Measurements from ENCODE around the gene ACSF2. TPM values are rescaled to one million over a fixed set of nuclear protein-coding genes. Genes with fewer than 3 reads are reported as not detected.

Gene ACSF2
- total RNA-seq, 1 donor from 2014 or later: 28.8 TPM

DNA sequence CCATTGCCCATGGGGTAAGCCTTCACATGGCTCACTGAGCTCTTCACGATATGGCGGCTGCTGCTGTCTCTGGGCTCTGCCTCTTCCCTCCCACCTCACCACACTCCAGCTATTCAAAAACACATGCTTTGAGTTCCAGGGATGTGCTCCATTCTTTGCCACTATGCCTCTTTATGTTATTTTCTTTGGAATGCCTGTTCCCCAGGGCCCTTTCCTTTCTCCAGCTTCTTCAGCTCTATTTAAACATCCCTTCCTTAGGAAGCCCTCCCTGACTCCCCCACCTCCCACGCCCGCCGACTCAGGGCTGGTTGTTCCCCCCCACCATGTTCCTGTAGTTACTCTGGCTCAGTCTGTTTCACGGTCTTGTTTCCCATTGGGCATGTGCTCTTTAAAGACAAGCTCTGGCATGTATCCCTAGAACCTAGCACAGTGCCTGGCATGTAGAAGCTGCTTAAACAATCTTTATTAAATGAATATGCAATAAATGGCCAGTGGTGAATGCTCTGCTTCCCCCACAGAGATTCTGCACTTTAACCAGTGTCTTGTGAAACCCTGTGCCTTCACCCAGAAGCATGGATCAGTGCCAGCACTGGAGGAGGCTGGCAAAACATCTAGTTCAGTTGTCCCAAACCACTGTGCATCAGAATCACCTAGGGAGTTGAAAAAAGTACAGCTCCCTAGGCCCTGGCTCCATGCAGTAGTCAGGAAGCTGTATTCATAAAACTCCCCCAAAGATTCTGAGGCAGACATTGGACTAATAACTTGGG, 89.1 kb downstream of the ACSF2 start:
- Histone ChIP-seq H3K36me3 (no peaks in the 10 kb centered on the region), H3K4me1 (peaks cover 11% of the 10 kb centered on the region), H3K27ac (no peak overlapping the region), H3K4me3 (no peak overlapping the region), H3F3A (ENCODE audit: low read depth) (no peaks in the 10 kb centered on the region), H3K27me3 (no peaks in the 10 kb centered on the region), H3K9me3 (ENCODE audit: low read depth) (no peaks in the 10 kb centered on the region), H2AFZ (replicated peaks) (peak overlapping the region; percentile 11), H3K9ac (no peak overlapping the region), H4K20me1 (ENCODE audit: low read depth) (no peaks in the 10 kb centered on the region), H3K79me2 (ENCODE audit: low read depth) (no peaks in the 10 kb centered on the region), H3K4me2 (peak overlapping the region; percentile 35)
- Mint-ChIP-seq H3K9me3 (no peaks in the 10 kb centered on the region), H3K4me1 (peaks cover 49% of the 10 kb centered on the region), H3K27me3 (ENCODE audit: insufficient read depth, low read depth) (peaks cover 19% of the 10 kb centered on the region), H3K36me3 (no peaks in the 10 kb centered on the region), H3K27ac (peak overlapping the region; percentile 22), H3K4me3 (peak overlapping the region; percentile 23)
- DNase-seq (ENCODE audit: low spot score): peak; percentile 55
- TF ChIP-seq EZH2phosphoT487 (IDR thresholded peaks at IDR 0.05) (no peak), CTCF (IDR thresholded peaks at IDR 0.05) (no peak), EZH2 (IDR thresholded peaks at IDR 0.05) (no peak)

- Histone ChIP-seq H3F3A (ENCODE audit: low read depth) (no peaks in the 10 kb centered on the region), H3K27me3 (no peaks in the 10 kb centered on the region), H3K4me1 (peaks cover 11% of the 10 kb centered on the region), H3K4me2 (no peak overlapping the region), H2AFZ (replicated peaks) (no peak overlapping the region), H4K20me1 (ENCODE audit: low read depth) (no peaks in the 10 kb centered on the region), H3K79me2 (ENCODE audit: low read depth) (no peaks in the 10 kb centered on the region), H3K4me3 (no peak overlapping the region), H3K9me3 (ENCODE audit: low read depth) (no peaks in the 10 kb centered on the region), H3K36me3 (no peaks in the 10 kb centered on the region), H3K9ac (no peak overlapping the region), H3K27ac (no peak overlapping the region)
- Mint-ChIP-seq H3K36me3 (no peaks in the 10 kb centered on the region), H3K4me3 (no peak overlapping the region), H3K27me3 (ENCODE audit: insufficient read depth, low read depth) (peaks cover 15% of the 10 kb centered on the region), H3K27ac (no peak overlapping the region), H3K9me3 (no peaks in the 10 kb centered on the region), H3K4me1 (peaks cover 36% of the 10 kb centered on the region)
- TF ChIP-seq CTCF (IDR thresholded peaks at IDR 0.05) (no peak), EZH2phosphoT487 (IDR thresholded peaks at IDR 0.05) (no peak), EZH2 (IDR thresholded peaks at IDR 0.05) (no peak)
- no peak for DNase-seq (ENCODE audit: low spot score)
These were observed 91.0 kb downstream of the ACSF2 start for GRCh38 chr17:50517011-50517410.

DNA sequence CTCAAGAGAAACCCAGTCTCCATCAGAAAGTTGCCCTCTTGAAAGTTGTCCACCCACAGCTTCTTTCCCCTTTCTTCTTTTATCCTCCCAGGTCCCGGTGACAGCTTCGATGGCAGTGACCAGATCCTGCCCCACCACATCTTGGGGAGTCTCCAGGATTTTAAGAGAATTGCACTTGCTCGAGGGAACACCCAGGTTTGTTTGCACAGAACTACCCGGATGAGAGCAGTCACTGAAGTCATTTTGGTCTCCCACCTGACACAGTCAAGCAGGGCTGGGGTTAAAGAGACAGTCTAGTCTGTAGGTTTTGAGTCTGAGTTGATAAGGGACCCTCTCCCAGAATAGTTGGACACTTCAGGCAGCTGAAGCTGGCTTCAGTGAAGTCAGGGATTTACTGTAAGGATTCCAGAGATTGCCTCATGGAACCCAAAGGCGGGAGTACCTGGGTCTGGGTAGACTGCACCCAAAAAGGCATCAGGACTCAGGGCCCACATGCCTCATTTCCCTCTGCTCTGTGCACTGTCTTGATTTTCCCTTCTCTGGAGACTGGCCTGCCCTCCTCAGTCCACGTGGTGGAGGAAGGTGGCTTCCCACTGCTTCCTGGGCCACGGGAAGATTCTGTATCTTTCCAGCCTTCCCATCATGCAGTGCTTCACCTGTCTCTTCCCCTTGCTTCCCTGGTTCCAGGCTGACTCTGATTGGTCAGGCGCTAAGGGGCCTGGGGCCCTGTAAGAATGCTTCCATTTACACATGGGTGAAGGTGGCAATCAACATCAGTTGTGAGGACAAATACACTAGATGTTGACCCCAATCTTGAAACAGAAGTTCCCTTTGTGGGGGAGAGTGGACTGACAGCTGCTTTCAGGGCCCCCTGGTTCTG, 91.7 kb downstream of the ACSF2 start:
- Histone ChIP-seq H3K9ac (no peak overlapping the region), H3K36me3 (no peaks in the 10 kb centered on the region), H3F3A (ENCODE audit: low read depth) (no peaks in the 10 kb centered on the region), H3K27ac (no peak overlapping the region), H3K4me1 (peaks cover 11% of the 10 kb centered on the region), H3K27me3 (no peaks in the 10 kb centered on the region), H4K20me1 (ENCODE audit: low read depth) (no peaks in the 10 kb centered on the region), H3K4me3 (no peak overlapping the region), H2AFZ (replicated peaks) (no peak overlapping the region), H3K79me2 (ENCODE audit: low read depth) (no peaks in the 10 kb centered on the region), H3K4me2 (no peak overlapping the region), H3K9me3 (ENCODE audit: low read depth) (no peaks in the 10 kb centered on the region)
- no peaks in the 10 kb centered on the region for H3K9me3 Mint-ChIP-seq
- no peak for DNase-seq (ENCODE audit: low spot score)
- H3K27me3 Mint-ChIP-seq (ENCODE audit: insufficient read depth, low read depth): peaks cover 10% of the 10 kb centered on the region
- H3K4me1 Mint-ChIP-seq: peaks cover 34% of the 10 kb centered on the region
- H3K4me3 Mint-ChIP-seq: no peak overlapping the region
- H3K36me3 Mint-ChIP-seq: no peaks in the 10 kb centered on the region
- no peak for TF ChIP-seq EZH2phosphoT487 (IDR thresholded peaks at IDR 0.05)
- no peak for TF ChIP-seq EZH2 (IDR thresholded peaks at IDR 0.05)
- no peak for TF ChIP-seq CTCF (IDR thresholded peaks at IDR 0.05)
- no peak overlapping the region for H3K27ac Mint-ChIP-seq

Data from neural progenitor cell (in vitro differentiated cells).